Calu3 (cell line): ENCODE results near the gene TNPO1. TPM values are rescaled to one million over a fixed set of nuclear protein-coding genes. Genes with fewer than 3 reads are reported as not detected.
A peak's percentile ranks its signal among the peaks of the same experiment; 100 is the strongest.

ENCODE experiments used
- BruUV-seq: library from RNA; stranded (reverse); fragments of 400-500 nt; replicated peaks from 2 replicates; lab custom pipeline; 2021; lab: Mats Ljungman, UMichigan
- CTCF ChIA-PET: fragments of 300-600 bp; sonication (Branson Sonifier 250); formaldehyde crosslinking; loops from one replicate; lab custom pipeline; 2022; ENCODE audit warnings: antibody characterized with exemption; lab: Charles Lee
- DNase-seq: peaks from one replicate; pipeline ENCODE4 v3.0.0; 2022
- H3K27ac Mint-ChIP-seq: one replicate; pipeline ENCODE4 v1.8.0; 2022; ENCODE audit warnings: mixed read lengths; ENCODE audit not compliant: unreplicated experiment
- H3K27me3 Mint-ChIP-seq: one replicate; pipeline ENCODE4 v1.8.0; 2022; ENCODE audit warnings: mixed read lengths; ENCODE audit not compliant: unreplicated experiment
- H3K36me3 Mint-ChIP-seq: one replicate; pipeline ENCODE4 v1.8.0; 2022; ENCODE audit warnings: mild to moderate bottlenecking, moderate library complexity, mixed read lengths; ENCODE audit not compliant: insufficient read depth, unreplicated experiment
- H3K4me1 Mint-ChIP-seq: one replicate; pipeline ENCODE4 v1.8.0; 2022; ENCODE audit warnings: mild to moderate bottlenecking, low read depth, mixed read lengths; ENCODE audit not compliant: unreplicated experiment
- H3K4me3 Mint-ChIP-seq: one replicate; pipeline ENCODE4 v1.8.0; 2022; ENCODE audit warnings: mild to moderate bottlenecking, low read depth, moderate library complexity, mixed read lengths; ENCODE audit not compliant: unreplicated experiment
- H3K9me3 Mint-ChIP-seq: one replicate; pipeline ENCODE4 v1.8.0; 2022; ENCODE audit warnings: low read depth, mixed read lengths; ENCODE audit not compliant: unreplicated experiment
- intact Hi-C: fragments of 100-400 bp; cut with micrococcal nuclease; formaldehyde crosslinking; loops from one replicate; pipeline ENCODE4 v1.10.0; 2022; ENCODE audit not compliant: unreplicated experiment
- total RNA-seq: library from RNA; stranded (reverse); gene quantifications from 2 replicates; pipeline ENCODE4 v1.2.3, GENCODE V29; 2022
- TF ChIP-seq, protein P1 (sequence below): fragments of 200-600 bp; IDR thresholded peaks from one replicate; pipeline ENCODE4 v1.8.0; 2022; ENCODE audit warnings: antibody characterized with exemption; ENCODE audit not compliant: unreplicated experiment

TNPO1 gene
- total RNA-seq, 1 experiment from 2014 or later: 138 TPM

DNA sequence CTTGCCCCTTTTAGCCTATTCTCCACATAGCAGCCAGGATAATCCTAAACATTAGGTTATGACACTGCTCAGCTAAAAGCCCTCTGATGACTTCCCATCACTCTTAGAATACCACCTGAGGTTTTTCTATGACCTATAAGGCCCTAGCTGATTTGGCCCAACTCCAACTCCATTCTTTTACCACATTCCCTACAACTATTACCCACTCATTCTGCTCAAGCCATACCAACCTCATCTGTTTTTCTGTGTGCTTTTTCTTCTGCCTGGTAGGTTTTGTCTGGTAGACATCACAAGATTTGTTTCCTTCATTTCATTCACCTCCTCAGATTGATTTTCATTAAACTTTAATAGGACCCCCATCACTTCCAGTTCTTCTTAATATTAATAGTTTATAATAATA is 126.8 kb downstream of the TNPO1 start:
- Mint-ChIP-seq H3K36me3 (no peaks in the 10 kb centered on the region), H3K4me3 (no peak overlapping the region), H3K9me3 (no peaks in the 10 kb centered on the region), H3K27me3 (no peaks in the 10 kb centered on the region), H3K27ac (no peak overlapping the region), H3K4me1 (peaks cover 20% of the 10 kb centered on the region)
- no TSS peak for BruUV-seq
- DNase-seq: no peak
- intact Hi-C loops: no loop called here
- CTCF ChIA-PET: no interaction called here
- TF ChIP-seq, protein P1, sequence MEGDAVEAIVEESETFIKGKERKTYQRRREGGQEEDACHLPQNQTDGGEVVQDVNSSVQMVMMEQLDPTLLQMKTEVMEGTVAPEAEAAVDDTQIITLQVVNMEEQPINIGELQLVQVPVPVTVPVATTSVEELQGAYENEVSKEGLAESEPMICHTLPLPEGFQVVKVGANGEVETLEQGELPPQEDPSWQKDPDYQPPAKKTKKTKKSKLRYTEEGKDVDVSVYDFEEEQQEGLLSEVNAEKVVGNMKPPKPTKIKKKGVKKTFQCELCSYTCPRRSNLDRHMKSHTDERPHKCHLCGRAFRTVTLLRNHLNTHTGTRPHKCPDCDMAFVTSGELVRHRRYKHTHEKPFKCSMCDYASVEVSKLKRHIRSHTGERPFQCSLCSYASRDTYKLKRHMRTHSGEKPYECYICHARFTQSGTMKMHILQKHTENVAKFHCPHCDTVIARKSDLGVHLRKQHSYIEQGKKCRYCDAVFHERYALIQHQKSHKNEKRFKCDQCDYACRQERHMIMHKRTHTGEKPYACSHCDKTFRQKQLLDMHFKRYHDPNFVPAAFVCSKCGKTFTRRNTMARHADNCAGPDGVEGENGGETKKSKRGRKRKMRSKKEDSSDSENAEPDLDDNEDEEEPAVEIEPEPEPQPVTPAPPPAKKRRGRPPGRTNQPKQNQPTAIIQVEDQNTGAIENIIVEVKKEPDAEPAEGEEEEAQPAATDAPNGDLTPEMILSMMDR: no peak

- Mint-ChIP-seq H3K4me1 (peaks cover 31% of the 10 kb centered on the region), H3K9me3 (no peaks in the 10 kb centered on the region), H3K27ac (no peak overlapping the region), H3K27me3 (no peaks in the 10 kb centered on the region), H3K4me3 (no peak overlapping the region), H3K36me3 (peaks cover 5% of the 10 kb centered on the region)
- no TSS peak for BruUV-seq
- intact Hi-C loops: no loop called here
- DNase-seq: no peak
- CTCF ChIA-PET: no interaction called here
- TF ChIP-seq, protein P1: no peak
These were observed 131.0 kb downstream of the TNPO1 start for GRCh38 chr5:72947498-72947897.

DNA sequence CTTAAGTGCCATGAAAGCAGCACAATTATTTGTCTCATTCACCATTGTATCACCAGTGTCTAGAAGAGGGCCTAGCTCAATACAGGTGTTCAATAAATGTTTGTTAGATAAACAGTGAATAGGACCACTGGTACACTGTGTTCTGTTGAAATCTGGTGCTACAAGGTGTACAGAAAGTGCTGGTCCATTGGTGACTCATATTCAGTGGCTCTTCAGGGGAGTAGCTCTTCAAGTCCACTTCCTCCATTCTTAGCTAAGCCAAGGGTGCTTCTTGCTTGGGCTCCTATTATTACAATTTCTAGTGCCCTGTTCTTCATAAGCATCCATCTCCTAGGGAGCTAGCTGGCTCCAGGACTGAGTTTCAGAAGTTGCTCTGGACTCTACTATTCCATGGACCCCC is 133.0 kb downstream of the TNPO1 start:
- CTCF ChIA-PET: no interaction called here
- H3K27ac Mint-ChIP-seq: no peak overlapping the region
- peaks cover 42% of the 10 kb centered on the region for H3K4me1 Mint-ChIP-seq
- no peaks in the 10 kb centered on the region for H3K9me3 Mint-ChIP-seq
- H3K4me3 Mint-ChIP-seq: no peak overlapping the region
- TF ChIP-seq, protein P1: no peak
- DNase-seq: no peak
- intact Hi-C loops: no loop called here
- no TSS peak for BruUV-seq
- H3K27me3 Mint-ChIP-seq: no peaks in the 10 kb centered on the region
- peaks cover 5% of the 10 kb centered on the region for H3K36me3 Mint-ChIP-seq

DNA sequence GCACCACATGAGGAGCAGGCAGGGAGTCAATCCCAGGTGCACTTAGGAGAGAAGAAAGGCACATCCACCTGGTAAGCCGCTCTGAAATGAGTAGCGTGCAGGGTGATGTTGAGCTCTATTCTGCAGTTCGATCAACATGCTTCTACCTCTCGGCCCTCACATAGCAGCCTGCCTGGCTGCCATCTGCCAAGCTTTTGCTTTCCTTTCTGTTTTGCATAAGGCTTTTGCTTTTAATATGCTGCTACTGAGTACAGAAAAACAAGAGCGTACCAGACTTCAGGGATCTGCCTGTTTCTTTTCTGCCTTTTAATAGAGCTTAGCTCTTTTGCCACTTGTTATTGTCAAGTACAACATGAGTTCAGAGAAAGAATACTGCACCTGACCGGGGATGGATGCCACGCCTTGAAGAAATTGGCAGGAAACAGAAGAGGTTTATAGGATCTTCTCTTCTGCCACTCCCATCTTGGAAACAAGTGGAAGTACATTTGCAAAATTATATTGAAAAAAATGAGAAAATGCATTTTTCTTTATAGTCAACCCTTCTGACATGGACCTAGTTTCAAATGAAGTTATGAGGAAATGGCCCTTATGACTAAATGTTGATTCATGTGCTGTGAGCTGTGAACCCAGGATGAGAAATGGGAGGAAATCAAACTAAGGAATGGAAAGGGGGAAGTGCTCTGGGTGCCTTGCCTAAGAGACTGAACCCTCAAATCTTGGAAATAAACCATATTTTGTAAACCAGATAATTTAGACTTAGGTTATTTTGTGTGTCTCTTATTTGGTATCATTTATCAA is 135.4 kb downstream of the TNPO1 start:
- Mint-ChIP-seq H3K9me3 (no peaks in the 10 kb centered on the region), H3K36me3 (peaks cover 27% of the 10 kb centered on the region), H3K4me3 (peak overlapping the region; percentile 43), H3K27ac (peak overlapping the region; percentile 71), H3K4me1 (peaks cover 48% of the 10 kb centered on the region), H3K27me3 (no peaks in the 10 kb centered on the region)
- peak; percentile 32 for DNase-seq
- CTCF ChIA-PET: interaction anchor here (0.6 to 1.3 kb wide), 6 partner anchors 14 to 264 kb away, joined by 3 to 5 read pairs (median 4); no protein-coding TSS in a partner anchor
- TF ChIP-seq, protein P1: no peak
- no TSS peak for BruUV-seq
- intact Hi-C loops: loop anchor here (10.0 kb wide), 1 partner anchor 263 kb away; no protein-coding TSS in a partner anchor
